IMR-90 (cell line): ENCODE measurements around the gene CRTC1. TPM values are rescaled to one million over a fixed set of nuclear protein-coding genes. Genes with fewer than 3 reads are reported as not detected.

Experiments used
- ATAC-seq: fragments of 200-7000 bp; cut with Tn5 transposase; 2 replicates; pipeline ENCODE4 v1.9.1; 2020; ENCODE audit warnings: low read depth, mild to moderate bottlenecking, moderate library complexity
- BruUV-seq: library from RNA; stranded (reverse); fragments of 400-500 nt; replicated peaks from 2 replicates; lab custom pipeline; 2021; lab: Mats Ljungman, UMichigan
- CTCF ChIA-PET: fragments of 300-600 bp; formaldehyde crosslinking; extraction: SDS; loops from one replicate; lab custom pipeline; 2021; ENCODE audit warnings: antibody characterized with exemption; lab: Yijun Ruan, JAX
- POLR2A ChIA-PET: fragments of 300-600 bp; sonication (Branson Sonifier 250); formaldehyde crosslinking; loops from one replicate; lab custom pipeline; 2022; ENCODE audit warnings: antibody characterized with exemption; ENCODE audit not compliant: unreplicated experiment; lab: Charles Lee
- DNase-seq: peaks from one replicate; pipeline ENCODE4 v3.0.0; 2013
- H2AFZ ChIP-seq: replicated peaks from 2 replicates; pipeline ENCODE3; 2013; ENCODE audit warnings: low read length, mild to moderate bottlenecking; ENCODE audit not compliant: poor library complexity
- H2AK5ac ChIP-seq: 2 replicates; pipeline ENCODE4 v1.6.1; 2013; ENCODE audit warnings: low read depth, low read length, inconsistent platforms
- H2AK9ac ChIP-seq: replicated peaks from 2 replicates; pipeline ENCODE3; 2013; ENCODE audit warnings: mild to moderate bottlenecking, low read depth, low read length, moderate library complexity; ENCODE audit not compliant: poor library complexity
- H2BK120ac ChIP-seq: 2 replicates; pipeline ENCODE4 v1.6.1; 2013; ENCODE audit warnings: low read depth, low read length, inconsistent platforms
- H2BK15ac ChIP-seq: 3 replicates; pipeline ENCODE4 v1.6.1; 2013; ENCODE audit warnings: low read depth, low read length, inconsistent platforms
- H2BK20ac ChIP-seq: 2 replicates; pipeline ENCODE4 v1.6.1; 2013; ENCODE audit warnings: low read depth, mild to moderate bottlenecking, inconsistent platforms, low read length, moderate library complexity
- H2BK5ac ChIP-seq: 2 replicates; pipeline ENCODE4 v1.6.1; 2013; ENCODE audit warnings: mild to moderate bottlenecking, low read depth, low read length, inconsistent platforms; ENCODE audit not compliant: poor library complexity, severe bottlenecking
- H3K14ac ChIP-seq: replicated peaks from 2 replicates; pipeline ENCODE4 v1.6.1; 2013; ENCODE audit warnings: low read depth, low read length, inconsistent platforms
- H3K18ac ChIP-seq: 2 replicates; pipeline ENCODE4 v1.6.1; 2013; ENCODE audit warnings: low read depth, low read length, control low read depth
- H3K23ac ChIP-seq: 2 replicates; pipeline ENCODE4 v1.6.1; 2013; ENCODE audit warnings: low read depth, low read length, inconsistent platforms
- H3K27ac ChIP-seq: 2 replicates; pipeline ENCODE4 v1.5.1; 2013; ENCODE audit warnings: mild to moderate bottlenecking, control low read depth, low read length; ENCODE audit not compliant: insufficient read depth
- H3K27me3 ChIP-seq: 2 replicates; pipeline ENCODE4 v1.6.1; 2013; ENCODE audit warnings: low read length; ENCODE audit not compliant: control insufficient read depth, insufficient read depth
- H3K36me3 ChIP-seq: 2 replicates; pipeline ENCODE4 v1.6.1; 2013; ENCODE audit warnings: low read length, mixed read lengths; ENCODE audit not compliant: control insufficient read depth, insufficient read depth
- H3K4ac ChIP-seq: 2 replicates; pipeline ENCODE4 v1.6.1; 2013; ENCODE audit warnings: low read depth, low read length, inconsistent platforms
- H3K4me1 ChIP-seq: 2 replicates; pipeline ENCODE4 v1.6.1; 2013; ENCODE audit warnings: low read length, mixed read lengths; ENCODE audit not compliant: control insufficient read depth, insufficient read depth
- H3K4me2 ChIP-seq: 2 replicates; pipeline ENCODE4 v1.6.1; 2013; ENCODE audit warnings: low read depth, mild to moderate bottlenecking, control low read depth, low read length, moderate library complexity
- H3K4me3 ChIP-seq: 2 replicates; pipeline ENCODE4 v1.5.1; 2013; ENCODE audit warnings: low read depth, mild to moderate bottlenecking, control low read depth, low read length, moderate library complexity; ENCODE audit not compliant: insufficient read depth
- H3K56ac ChIP-seq: 2 replicates; pipeline ENCODE4 v1.6.1; 2013; ENCODE audit warnings: low read length, inconsistent platforms; ENCODE audit not compliant: insufficient read depth; ENCODE audit errors: extremely low read depth
- H3K79me1 ChIP-seq, 2 experiments: 2 replicates each; pipeline ENCODE4 v1.6.1; 2013; ENCODE audit warnings: low read length in 2 of 2, inconsistent platforms in 1 of 2, low read depth in 1 of 2
- H3K9ac ChIP-seq: 2 replicates; pipeline ENCODE4 v1.6.1; 2013; ENCODE audit warnings: low read depth, low read length, control low read depth
- H3K9me1 ChIP-seq: 2 replicates; pipeline ENCODE4 v1.6.1; 2013; ENCODE audit warnings: low read length, inconsistent platforms; ENCODE audit not compliant: insufficient read depth
- H3K9me3 ChIP-seq: 2 replicates; pipeline ENCODE4 v1.6.1; 2013; ENCODE audit warnings: low read length; ENCODE audit not compliant: control insufficient read depth, insufficient read depth
- H4K20me1 ChIP-seq: 2 replicates; pipeline ENCODE4 v1.6.1; 2013; ENCODE audit warnings: low read length, inconsistent platforms; ENCODE audit not compliant: insufficient read depth
- H4K5ac ChIP-seq: 2 replicates; pipeline ENCODE4 v1.6.1; 2013; ENCODE audit warnings: mild to moderate bottlenecking, low read depth, low read length, control low read depth
- H4K8ac ChIP-seq, 2 experiments: 2 replicates each; pipeline ENCODE4 v1.6.1; 2013; ENCODE audit warnings: low read depth in 2 of 2, low read length in 2 of 2, control low read depth in 1 of 2, inconsistent platforms in 1 of 2
- H4K91ac ChIP-seq: 2 replicates; pipeline ENCODE4 v1.6.1; 2013; ENCODE audit warnings: low read depth, low read length, inconsistent platforms; ENCODE audit not compliant: insufficient read depth
- BHLHE40 ChIP-seq: fragments of 150-350 bp; IDR thresholded peaks from 2 replicates; pipeline ENCODE4 v1.6.1; 2016; ENCODE audit warnings: mild to moderate bottlenecking, low read depth, low read length
- CEBPB ChIP-seq: IDR thresholded peaks from 2 replicates; pipeline ENCODE4 v1.6.1; 2012; ENCODE audit warnings: low read depth, low read length, improper control_type of control experiment
- ELK1 ChIP-seq: fragments of 150-350 bp; IDR thresholded peaks from 2 replicates; pipeline ENCODE4 v1.6.1; 2016; ENCODE audit warnings: low read depth, mild to moderate bottlenecking, low read length, moderate library complexity, borderline replicate concordance
- NFE2L2 ChIP-seq: fragments of 150-350 bp; IDR thresholded peaks from 2 replicates; pipeline ENCODE4 v1.6.1; 2016; ENCODE audit warnings: low read depth, mild to moderate bottlenecking, low read length
- WGBS, 2 experiments: methylation state at CpG; one replicate each; pipeline versions ENCODE4 v1.1.5 to v1.1.7; 2013; ENCODE audit warnings: missing lambda C conversion rate in 2 of 2; ENCODE audit not compliant: insufficient read length in 1 of 2; ENCODE audit errors: extremely low coverage in 2 of 2; 5-methylcytosine and 5-hydroxymethylcytosine counted together
- dilution Hi-C: fragments of 300-500 bp; cut with HindIII; formaldehyde crosslinking; loops from one replicate; pipeline ENCODE4 v1.14.3; 2018; ENCODE audit warnings: low sequenced_read_pairs; ENCODE audit not compliant: unreplicated experiment
- in situ Hi-C: fragments of 300-500 bp; cut with MboI; formaldehyde crosslinking; loops from 3 replicates; pipeline ENCODE4 v1.14.3; 2019; ENCODE audit warnings: low sequenced_read_pairs, inconsistent platforms, mixed read lengths
- intact Hi-C: fragments of 100-400 bp; cut with micrococcal nuclease; formaldehyde crosslinking; loops from 2 replicates; pipeline ENCODE4 v1.10.0; 2022
- polyA plus RNA-seq, 3 experiments: library from polyadenylated mRNA; depleted of rRNA; stranded (reverse); fragments of >200 nt; gene quantifications; 2 replicates each; pipeline ENCODE4 v1.2.3, GENCODE V29; 2012; ENCODE audit warnings: low replicate concordance in 1 of 3
- total RNA-seq: library from RNA; depleted of rRNA; stranded (reverse); fragments of >200 nt; gene quantifications from 2 replicates; pipeline ENCODE4 v1.2.3, GENCODE V29; 2012

The CRTC1 gene
- total and polyA plus RNA-seq, 2 of the 4 experiments (the other 2 are of a cell fraction): 0.18 to 5.7 TPM

GRCh38 chr19:18659281-18660050 lies 24.0 kb upstream of the CRTC1 start:
- H2AK9ac ChIP-seq: peak overlapping the region; percentile 93
- H3K18ac ChIP-seq: peak overlapping the region; percentile 21; the same call in 1 of the 2 replicates
- H3K27me3 ChIP-seq: no peaks in the 10 kb centered on the region
- no peak overlapping the region for H3K4me3 ChIP-seq
- peak overlapping the region; percentile 37; the same call in 1 of the 2 replicates for H3K14ac ChIP-seq
- dilution Hi-C loops (no loop called here), intact Hi-C loops (no loop called here), in situ Hi-C loops (no loop called here)
- peak overlapping the region; percentile 64 for H3K56ac ChIP-seq
- H3K36me3 ChIP-seq: 0 out of 2 replicates have a peak, but pooled peaks cover 1% of the 10 kb centered on the region
- no peak for TF ChIP-seq CEBPB
- TF ChIP-seq NFE2L2: no peak
- TF ChIP-seq BHLHE40: no peak
- TF ChIP-seq ELK1: no peak
- no TSS peak for BruUV-seq
- peak overlapping the region; percentile 36; the same call in 1 of the 2 replicates for H3K27ac ChIP-seq
- peak overlapping the region; percentile 86 for H2BK120ac ChIP-seq
- peak overlapping the region; percentile 90 for H3K4ac ChIP-seq
- POLR2A ChIA-PET: no interaction called here
- peaks cover 25% of the 10 kb centered on the region for H3K9me1 ChIP-seq
- no peak overlapping the region for H3K9ac ChIP-seq
- H4K8ac ChIP-seq: peak overlapping the region; percentile 93 to 96; a peak in 3 of 4 replicates
- H3K9me3 ChIP-seq: no peaks in the 10 kb centered on the region
- H3K23ac ChIP-seq: peak overlapping the region; percentile 69
- H3K4me1 ChIP-seq: peaks cover 41% of the 10 kb centered on the region
- peaks cover 5% of the 10 kb centered on the region for H4K20me1 ChIP-seq
- no peak for ATAC-seq
- CTCF ChIA-PET: no interaction called here
- H2BK20ac ChIP-seq: peak overlapping the region; percentile 72
- peak overlapping the region; percentile 86; the same call in 2 of the 3 replicates for H2BK15ac ChIP-seq
- H4K91ac ChIP-seq: peak overlapping the region; percentile 98
- WGBS, 2 experiments: 75% methylated on average over 5 of the region's 30 CpGs; no CpG with 5 or more reads in 1 of the 2 experiments
- H2AK5ac ChIP-seq: peak overlapping the region; percentile 94
- no peak overlapping the region for H3K4me2 ChIP-seq
- peak overlapping the region; percentile 77 for H2BK5ac ChIP-seq
- peak overlapping the region; percentile 47; the same call in 1 of the 2 replicates for H4K5ac ChIP-seq
- no peak overlapping the region for H2AFZ ChIP-seq
- no peak for DNase-seq
- peaks cover 27 to 66% of the 10 kb centered on the region in 2 experiments for H3K79me1 ChIP-seq
